GM21786 (cell line): ENCODE measurements around the gene BCL2L1.
"Not testable (repeated sequence)": the region's sequence is repeated elsewhere in the genome, so short reads cannot be mapped to it uniquely, and the experiment has no call there.

Experiments
- ATAC-seq: cut with Tn5 transposase; IDR thresholded peaks from one replicate; pipeline ENCODE4 v1.9.1; 2021; ENCODE audit not compliant: unreplicated experiment

Gene BCL2L1

GRCh38 chr20:31677553-31678260, 45.0 kb downstream of the BCL2L1 start:
- no peak for ATAC-seq

GRCh38 chr20:31676609-31676989, 46.1 kb downstream of the BCL2L1 start:
- no peak for ATAC-seq

GRCh38 chr20:31675828-31676608, 46.6 kb downstream of the BCL2L1 start:
- ATAC-seq = no peak

GRCh38 chr20:31674895-31675827, 47.5 kb downstream of the BCL2L1 start:
- ATAC-seq = peak; percentile 75

GRCh38 chr20:31673943-31674463, 48.7 kb downstream of the BCL2L1 start:
- ATAC-seq = no peak

- no peak for ATAC-seq
Measured at GRCh38 chr20:31673435-31673834, 49.2 kb downstream of the BCL2L1 start.

GRCh38 chr20:31671324-31671723, 51.3 kb downstream of the BCL2L1 start:
- no peak for ATAC-seq

GRCh38 chr20:31670371-31671228, 52.1 kb downstream of the BCL2L1 start:
- no peak for ATAC-seq

- no peak for ATAC-seq
Measured at GRCh38 chr20:31669876-31670275, 52.8 kb downstream of the BCL2L1 start.

GRCh38 chr20:31668944-31669343, 53.7 kb downstream of the BCL2L1 start:
- ATAC-seq = not testable (repeated sequence)

GRCh38 chr20:31667315-31668285, 55.1 kb downstream of the BCL2L1 start:
- no peak for ATAC-seq

GRCh38 chr20:31666258-31667042, 56.2 kb downstream of the BCL2L1 start:
- no peak for ATAC-seq

- no peak for ATAC-seq
Measured at GRCh38 chr20:31665753-31666152, 56.9 kb downstream of the BCL2L1 start.

GRCh38 chr20:31664696-31665354, 57.8 kb downstream of the BCL2L1 start:
- no peak for ATAC-seq

- no peak for ATAC-seq
Measured at GRCh38 chr20:31663838-31664695, 58.6 kb downstream of the BCL2L1 start.

GRCh38 chr20:31663524-31663837, 59.2 kb downstream of the BCL2L1 start:
- ATAC-seq = no peak

GRCh38 chr20:31662372-31662854, 60.3 kb downstream of the BCL2L1 start:
- no peak for ATAC-seq
